ENCODE measurements around the gene APOH. TPM values are rescaled to one million over a fixed set of nuclear protein-coding genes. Genes with fewer than 3 reads are reported as not detected.

The APOH gene
- total and polyA plus RNA-seq, 9 of the 15 experiments (the other 6 are each of a cell fraction or from before 2014, with no cell fraction given), result 1.1 TPM; not detected in 8

DNA sequence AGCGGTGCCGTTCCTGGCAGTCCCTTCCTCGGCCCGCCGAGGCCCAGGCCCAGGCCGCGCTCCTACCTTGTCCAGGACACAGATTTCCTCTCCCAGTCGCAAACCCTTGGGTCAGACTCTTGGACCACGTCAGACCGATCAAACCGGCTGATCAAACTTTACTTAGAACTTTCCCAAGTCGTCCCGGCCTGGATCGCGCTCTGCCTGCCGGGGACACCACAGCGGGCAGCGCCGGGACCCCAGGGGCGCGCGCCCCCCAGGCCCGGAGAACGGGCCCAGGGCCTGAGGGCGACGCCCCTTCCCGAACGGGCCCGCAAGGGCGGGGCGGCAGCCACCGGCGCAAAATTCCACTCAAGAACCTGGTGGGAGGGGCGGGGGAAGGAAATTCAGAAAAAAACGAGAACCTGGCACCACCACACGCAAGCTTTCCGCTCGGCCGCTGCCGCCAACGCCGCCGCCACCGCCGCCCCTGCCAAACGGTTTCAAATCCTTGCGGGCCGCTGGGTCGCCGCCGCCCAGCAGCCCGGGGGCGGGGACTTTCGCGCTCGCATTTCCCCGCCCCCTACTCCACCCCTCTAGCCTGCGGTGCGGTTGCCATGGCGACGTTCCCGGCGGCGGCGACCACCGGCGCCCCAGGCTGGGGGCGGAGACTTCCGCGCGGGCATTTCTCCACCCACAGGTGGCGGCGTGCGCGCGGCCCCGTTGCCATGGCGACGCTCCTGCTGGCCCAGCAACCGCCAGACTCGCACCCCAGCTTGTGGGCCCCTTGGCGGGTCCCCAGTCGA is 37.4 kb downstream of the APOH start, which contains the start of gene CEP112:
Gene CEP112, minus strand, starts transcription at position 541 of the 785 bp plus-strand sequence.
- BruUV-seq (replicated peaks), result no TSS peak
- peaks cover 3 to 14% of the 10 kb centered on the region in 2 experiments; a peak in 4 of 5 replicates for H3K27me3 ChIP-seq (ENCODE audit: control insufficient read depth in 2 of 2, insufficient read depth in 2 of 2, low read length in 2 of 2)
- H3K9me1 ChIP-seq (ENCODE audit: control insufficient read depth, insufficient read depth, low read length), result no peaks in the 10 kb centered on the region
- peak within 1 kb of the TSS; percentile 83 for H2AFZ ChIP-seq (ENCODE audit: low read depth, low read length)
- no peaks in the 10 kb centered on the region for H3K36me3 ChIP-seq (ENCODE audit: control insufficient read depth, insufficient read depth, low read length)
- intact Hi-C loops (cut with micrococcal nuclease), result no loop called here
- H3K4me1 ChIP-seq (replicated peaks in 1 of 2; ENCODE audit: control insufficient read depth in 2 of 2, insufficient read depth in 2 of 2, low read length in 2 of 2), result peaks cover 8 to 12% of the 10 kb centered on the region in 2 experiments; a peak in 3 of 5 replicates
- 1% methylated on average over 54 of the region's 83 CpGs for WGBS (ENCODE audit: insufficient coverage, low coverage, missing lambda C conversion rate)
- in situ Hi-C loops (cut with MboI), result no loop called here
- ChIA-PET CTCF (ENCODE audit: low intra/inter-chr PET ratio) (no interaction called here), POLR2A (interaction anchor here (0.6 kb wide), 1 partner anchor 976 kb away, joined by 3 read pairs; no protein-coding TSS in a partner anchor)
- H4K20me1 ChIP-seq (replicated peaks; ENCODE audit: control insufficient read depth, insufficient read depth, low read length), result no peaks in the 10 kb centered on the region
- no peaks in the 10 kb centered on the region for H3K9me3 ChIP-seq (replicated peaks; ENCODE audit: control insufficient read depth, insufficient read depth, low read depth, low read length)
- FAIRE-seq (no peak), ATAC-seq (peak; percentile 94), DNase-seq (ENCODE audit: extremely low read depth in 1 of 4, low spot score in 3 of 4) (peak; percentile 78 to 94 (median 90))
- peak within 1 kb of the TSS; percentile 50 for H3K4me3 ChIP-seq
- no peaks in the 10 kb centered on the region for H3K79me2 ChIP-seq (ENCODE audit: control insufficient read depth, insufficient read depth, low read length)
- H3K4me2 ChIP-seq (ENCODE audit: insufficient read depth, low read length), result peak within 1 kb of the TSS; percentile 76
- no peak within 1 kb of the TSS for H3K27ac ChIP-seq (ENCODE audit: extremely low read depth, low read depth, low read length)
- H3K9ac ChIP-seq (ENCODE audit: insufficient read depth in 1 of 2, low read depth in 2 of 2, low read length in 2 of 2), result peak within 1 kb of the TSS in 1 of 2 experiments; percentile 89; a peak in 2 of 4 replicates
- peak; percentile 80; the same call in 1 of the 2 replicates for TF ChIP-seq BMI1 (IDR thresholded peaks at IDR 0.05; ENCODE audit: low read length)
- TF ChIP-seq FIP1L1 (IDR thresholded peaks at IDR 0.05; ENCODE audit: low read depth, low read length, poor library complexity, severe bottlenecking), result peak; percentile 26
- no peak for TF ChIP-seq SRSF1 (IDR thresholded peaks at IDR 0.05; ENCODE audit: low read depth, low read length)
- no peak for TF ChIP-seq KLF6 (CRISPR knock-in tag; IDR thresholded peaks at IDR 0.05; ENCODE audit: borderline replicate concordance)
- 0 out of 2 replicates have a peak, but pooled peaks have one; percentile 21 for TF ChIP-seq VEZF1 (CRISPR knock-in tag; IDR thresholded peaks at IDR 0.05)
- no peak for TF ChIP-seq NR1H2 (CRISPR knock-in tag; IDR thresholded peaks at IDR 0.05)
- TF ChIP-seq, protein P1, sequence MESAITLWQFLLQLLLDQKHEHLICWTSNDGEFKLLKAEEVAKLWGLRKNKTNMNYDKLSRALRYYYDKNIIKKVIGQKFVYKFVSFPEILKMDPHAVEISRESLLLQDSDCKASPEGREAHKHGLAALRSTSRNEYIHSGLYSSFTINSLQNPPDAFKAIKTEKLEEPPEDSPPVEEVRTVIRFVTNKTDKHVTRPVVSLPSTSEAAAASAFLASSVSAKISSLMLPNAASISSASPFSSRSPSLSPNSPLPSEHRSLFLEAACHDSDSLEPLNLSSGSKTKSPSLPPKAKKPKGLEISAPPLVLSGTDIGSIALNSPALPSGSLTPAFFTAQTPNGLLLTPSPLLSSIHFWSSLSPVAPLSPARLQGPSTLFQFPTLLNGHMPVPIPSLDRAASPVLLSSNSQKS (CRISPR knock-in tag; IDR thresholded peaks at IDR 0.05), result no peak
- TF ChIP-seq ZBTB7A (IDR thresholded peaks at IDR 0.05; ENCODE audit: borderline replicate concordance, control insufficient read depth, low read depth, low read length), result peak; percentile 76; the same call in 1 of the 2 replicates
- TF ChIP-seq, protein P2, sequence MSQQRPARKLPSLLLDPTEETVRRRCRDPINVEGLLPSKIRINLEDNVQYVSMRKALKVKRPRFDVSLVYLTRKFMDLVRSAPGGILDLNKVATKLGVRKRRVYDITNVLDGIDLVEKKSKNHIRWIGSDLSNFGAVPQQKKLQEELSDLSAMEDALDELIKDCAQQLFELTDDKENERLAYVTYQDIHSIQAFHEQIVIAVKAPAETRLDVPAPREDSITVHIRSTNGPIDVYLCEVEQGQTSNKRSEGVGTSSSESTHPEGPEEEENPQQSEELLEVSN (IDR thresholded peaks at IDR 0.05; ENCODE audit: borderline replicate concordance in 1 of 2, extremely low read depth in 1 of 2, insufficient read depth in 1 of 2, insufficient read length in 1 of 2, low read depth in 1 of 2, low read length in 1 of 2, poor library complexity in 1 of 2, severe bottlenecking in 1 of 2), result peak in 1 of 2 experiments; percentile 38
- peak; percentile 21; the same call in 1 of the 2 replicates for TF ChIP-seq RBFOX2 (IDR thresholded peaks at IDR 0.05; ENCODE audit: low read depth, low read length)
- TF ChIP-seq NFYB (IDR thresholded peaks at IDR 0.05; ENCODE audit: extremely low read depth, insufficient read length), result no peak
- no peak for TF ChIP-seq ZNF12 (CRISPR knock-in tag; IDR thresholded peaks at IDR 0.05)
- TF ChIP-seq SAP30 (IDR thresholded peaks at IDR 0.05; ENCODE audit: borderline replicate concordance, insufficient read depth, low read depth, low read length, poor library complexity, severe bottlenecking), result peak; percentile 28
- TF ChIP-seq PHF8 (IDR thresholded peaks at IDR 0.05; ENCODE audit: borderline replicate concordance, low read length), result peak; percentile 28; the same call in 1 of the 2 replicates
- TF ChIP-seq SMARCC2 (IDR thresholded peaks at IDR 0.05; ENCODE audit: low read depth), result no peak
- no peak for TF ChIP-seq SREBF2 (CRISPR knock-in tag; IDR thresholded peaks at IDR 0.05)
- TF ChIP-seq EGR1 (conservative IDR thresholded peaks at IDR 0.05), result peak; percentile 63

Measured in K562 (cell line).